ENCODE results near the gene NAA35.
"Not testable (repeated sequence)": the region's sequence is repeated elsewhere in the genome, so short reads cannot be mapped to it uniquely, and the experiment has no call there.

NAA35 gene

GRCh38 chr9:85949586-85950335 is 8.8 kb downstream of the NAA35 start:
- no peak for FAIRE-seq

DNA sequence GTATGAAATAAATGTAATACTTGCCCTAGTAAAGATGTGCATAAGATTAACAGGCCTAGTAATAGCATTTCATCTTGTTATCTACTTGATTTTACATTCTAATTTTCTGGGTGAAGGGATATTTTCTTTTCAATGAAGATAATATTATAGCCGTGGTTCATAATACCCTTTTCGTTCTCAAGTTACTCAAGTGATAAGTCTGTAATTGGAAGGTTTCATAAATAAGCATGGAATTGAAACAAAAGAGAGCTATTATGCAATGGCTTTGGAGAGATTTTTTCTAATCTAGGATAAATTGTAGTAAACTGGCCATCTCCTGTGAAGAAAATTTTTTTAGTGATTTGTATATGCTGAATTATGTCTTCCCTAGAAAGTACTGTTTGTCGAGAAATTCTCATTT is 19.0 kb downstream of the NAA35 start:
- no peak for FAIRE-seq

GRCh38 chr9:85960688-85961093 is 19.7 kb downstream of the NAA35 start:
- no peak for FAIRE-seq

- FAIRE-seq, result no peak
Measured at GRCh38 chr9:85964526-85964925, 23.6 kb downstream of the NAA35 start.

DNA sequence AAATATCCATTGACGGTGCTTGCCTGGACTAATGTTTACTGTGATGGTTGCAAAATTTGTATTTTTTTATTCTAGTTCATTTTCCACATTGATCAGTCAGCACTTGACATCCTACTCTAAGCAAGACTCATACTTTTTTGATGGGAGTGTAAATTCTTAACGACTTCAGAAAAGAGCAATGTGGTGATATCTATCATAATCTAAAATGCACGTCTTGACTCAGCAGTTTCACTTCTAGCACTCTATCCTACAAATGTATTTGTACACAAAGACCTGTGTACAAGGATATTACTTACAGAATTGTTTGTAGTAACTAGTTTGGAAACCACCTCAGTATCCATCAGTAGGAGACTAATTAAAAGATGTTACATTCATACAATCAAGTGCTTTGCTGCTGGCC is 24.0 kb downstream of the NAA35 start:
- FAIRE-seq, result no peak

GRCh38 chr9:85969727-85970126 is 28.8 kb downstream of the NAA35 start:
- FAIRE-seq, result no peak

DNA sequence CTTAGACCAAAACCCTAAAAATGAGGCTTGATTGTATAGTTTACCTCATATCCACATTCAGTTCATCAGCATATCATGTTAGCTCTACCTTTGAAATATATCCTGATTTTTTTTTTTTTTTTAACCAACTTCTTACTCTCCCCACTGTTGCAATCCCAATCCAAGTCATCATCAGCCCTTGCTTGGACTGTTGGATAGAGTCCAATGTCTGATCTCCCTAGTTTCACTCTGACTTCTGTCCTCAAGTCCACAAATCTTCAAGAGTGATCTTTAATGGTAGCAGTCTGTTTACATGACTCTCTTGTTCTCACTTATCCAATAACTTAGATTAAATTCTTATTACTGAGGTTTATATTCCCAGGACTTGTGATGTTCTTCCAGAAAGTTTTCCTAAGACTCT is 30.8 kb downstream of the NAA35 start:
- FAIRE-seq, result no peak

GRCh38 chr9:85973238-85973637 is 32.3 kb downstream of the NAA35 start:
- no peak for FAIRE-seq

- not testable (repeated sequence) for FAIRE-seq
Measured at GRCh38 chr9:85974055-85974547, 33.2 kb downstream of the NAA35 start.

- FAIRE-seq, result no peak
Measured at GRCh38 chr9:85978496-85978895, 37.5 kb downstream of the NAA35 start.

DNA sequence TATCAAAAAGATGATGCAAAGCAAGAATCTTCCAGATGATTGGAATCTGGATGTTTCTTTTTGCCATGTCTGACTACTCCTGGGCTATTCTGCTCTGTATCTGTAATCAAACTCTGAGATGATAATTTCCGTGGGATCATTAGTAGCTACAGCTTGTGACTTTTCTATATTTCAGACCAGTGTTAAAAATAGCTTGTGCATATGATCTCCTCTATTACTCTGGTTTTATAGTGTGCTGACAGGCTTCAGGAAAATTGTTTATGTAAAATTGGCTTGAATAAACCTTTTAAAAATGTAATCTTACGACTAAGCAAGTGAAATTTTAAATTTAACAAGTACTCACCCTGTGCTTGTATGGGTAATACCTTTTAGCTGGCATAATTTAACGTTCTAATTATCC is 40.4 kb downstream of the NAA35 start:
- FAIRE-seq, result no peak

- FAIRE-seq, result no peak
Measured at GRCh38 chr9:85984457-85984856, 43.5 kb downstream of the NAA35 start.

GRCh38 chr9:85987236-85987635 is 46.3 kb downstream of the NAA35 start:
- FAIRE-seq, result no peak

- FAIRE-seq, result no peak
Measured at GRCh38 chr9:85994191-85994590, 53.2 kb downstream of the NAA35 start.

- FAIRE-seq, result peak; percentile 82
Measured at GRCh38 chr9:85995097-85995496, 54.2 kb downstream of the NAA35 start.

- no peak for FAIRE-seq
Measured at GRCh38 chr9:85995599-85995998, 54.7 kb downstream of the NAA35 start.

DNA sequence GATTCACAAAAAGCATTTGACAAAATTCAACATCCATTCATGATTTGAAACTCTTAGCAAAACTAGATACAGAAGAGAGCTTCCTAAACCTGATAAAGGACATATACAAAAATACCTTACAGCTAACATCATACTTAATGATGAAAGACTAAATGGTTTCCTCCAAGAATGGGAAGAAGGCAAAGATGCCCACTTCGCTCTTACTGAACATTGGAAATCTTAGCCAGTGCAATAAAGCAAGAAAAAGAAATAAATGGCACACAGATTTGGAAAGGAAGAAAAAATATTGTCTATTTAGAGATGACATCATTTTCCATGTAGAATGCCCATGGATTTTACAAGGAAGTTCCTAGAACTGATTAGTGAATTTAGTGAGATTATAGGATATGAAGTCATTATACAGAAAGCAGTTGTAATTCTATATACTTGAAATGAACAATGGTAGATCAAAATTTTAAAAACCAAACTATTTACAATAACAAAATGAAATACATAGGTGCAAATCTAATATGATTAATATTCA is 64.4 kb downstream of the NAA35 start:
- FAIRE-seq, result no peak

- no peak for FAIRE-seq
Measured at GRCh38 chr9:86009133-86009532, 68.2 kb downstream of the NAA35 start.

DNA sequence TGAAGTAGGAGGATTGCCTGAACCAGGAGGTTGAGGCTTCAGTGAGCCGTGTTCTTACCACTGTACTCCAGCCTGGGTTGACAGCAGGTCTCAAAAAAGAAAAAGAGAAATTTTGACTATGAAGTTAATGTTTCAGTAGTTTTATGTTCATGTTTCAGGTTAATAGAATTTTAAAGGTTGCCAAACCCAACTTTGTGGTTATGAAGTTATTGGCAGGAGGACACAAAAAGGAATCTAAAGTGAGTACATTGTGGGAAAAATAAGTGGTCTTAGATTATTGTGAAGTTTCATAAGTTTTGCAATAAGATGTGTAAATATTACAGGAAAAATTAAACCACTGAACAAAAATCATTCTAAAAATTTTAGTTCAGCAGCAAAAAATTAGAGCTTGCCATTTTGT is 79.8 kb downstream of the NAA35 start:
- FAIRE-seq, result no peak

DNA sequence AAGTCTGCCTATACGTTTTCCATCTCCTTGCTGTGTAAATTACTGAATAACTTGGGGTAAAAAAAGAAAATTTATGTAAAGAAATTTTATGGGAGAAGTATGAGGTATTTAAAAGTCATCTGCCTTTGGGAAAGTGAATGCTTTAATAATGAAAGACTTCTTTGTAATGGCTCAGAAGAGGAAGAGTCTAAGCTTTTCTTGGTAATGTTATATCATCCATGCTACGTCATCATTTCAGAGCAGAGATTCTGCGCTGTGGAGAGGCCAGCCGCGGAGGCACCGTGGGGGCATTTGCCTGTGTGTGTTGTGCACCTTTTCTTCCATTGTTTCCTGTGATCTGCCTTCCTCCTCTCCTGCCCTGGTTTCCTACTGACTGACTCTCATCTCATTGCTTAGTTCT is 80.2 kb downstream of the NAA35 start:
- no peak for FAIRE-seq

GRCh38 chr9:86022687-86023266 is 81.8 kb downstream of the NAA35 start:
- FAIRE-seq, result no peak

DNA sequence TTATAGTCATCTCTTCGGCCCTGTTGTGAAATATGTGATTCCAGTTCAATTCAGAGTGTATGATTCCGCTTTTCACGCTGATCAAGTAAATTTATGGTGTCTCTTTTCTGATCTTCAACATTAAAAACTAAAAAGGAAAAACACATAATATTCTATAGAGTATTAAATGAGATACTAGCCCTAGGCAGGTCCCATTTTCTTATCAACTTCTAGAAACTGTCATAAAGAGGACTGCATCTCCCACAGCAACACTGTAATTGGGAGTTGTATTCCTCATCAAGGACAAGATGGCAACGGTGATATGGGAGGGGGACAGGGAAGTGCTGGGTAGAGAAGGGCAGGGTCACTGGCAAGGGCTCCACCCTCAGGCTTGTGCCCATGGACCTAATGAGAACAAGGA is 86.8 kb downstream of the NAA35 start:
- FAIRE-seq, result no peak

- FAIRE-seq, result no peak
Measured at GRCh38 chr9:86034863-86035734, 94.2 kb downstream of the NAA35 start.
